Measurements from ENCODE around the gene GRIN2A.

DNA sequence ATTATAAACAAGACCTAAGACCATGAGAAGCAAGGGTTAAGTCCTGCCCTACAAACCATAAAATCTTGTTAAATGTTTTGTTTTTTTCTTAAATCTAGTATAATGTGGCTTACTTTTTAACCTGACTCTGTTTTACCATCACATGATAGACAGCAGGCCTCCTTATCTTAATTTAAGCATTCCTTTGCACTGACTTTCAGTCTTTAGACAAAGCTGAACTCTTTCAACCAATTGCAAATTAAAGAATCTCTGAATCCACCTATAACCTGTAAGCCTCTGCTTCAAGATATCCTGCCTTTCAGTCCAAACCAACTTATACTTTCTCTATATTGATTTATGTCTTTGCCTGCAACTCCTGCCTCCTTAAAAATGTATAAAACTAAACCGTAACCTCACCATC is 478.5 kb downstream of the GRIN2A start:
- no peak for TF ChIP-seq CTCF (optimal IDR thresholded peaks at IDR 0.05 in 1 of 3, IDR thresholded peaks at IDR 0.05 in 1 of 3, conservative IDR thresholded peaks at IDR 0.05 in 1 of 3; ENCODE audit: extremely low read depth in 1 of 3, insufficient read depth in 2 of 3, low read length in 3 of 3)
- no peak for TF ChIP-seq EZH2 (IDR thresholded peaks at IDR 0.05; ENCODE audit: low read length)

Data from keratinocyte (primary cell).